ENCODE data around the gene SRRM5. TPM values are rescaled to one million over a fixed set of nuclear protein-coding genes. Genes with fewer than 3 reads are reported as not detected.

Gene SRRM5
- total RNA-seq, 2 donors from 2014 or later: 0.28 to 0.59 TPM

DNA sequence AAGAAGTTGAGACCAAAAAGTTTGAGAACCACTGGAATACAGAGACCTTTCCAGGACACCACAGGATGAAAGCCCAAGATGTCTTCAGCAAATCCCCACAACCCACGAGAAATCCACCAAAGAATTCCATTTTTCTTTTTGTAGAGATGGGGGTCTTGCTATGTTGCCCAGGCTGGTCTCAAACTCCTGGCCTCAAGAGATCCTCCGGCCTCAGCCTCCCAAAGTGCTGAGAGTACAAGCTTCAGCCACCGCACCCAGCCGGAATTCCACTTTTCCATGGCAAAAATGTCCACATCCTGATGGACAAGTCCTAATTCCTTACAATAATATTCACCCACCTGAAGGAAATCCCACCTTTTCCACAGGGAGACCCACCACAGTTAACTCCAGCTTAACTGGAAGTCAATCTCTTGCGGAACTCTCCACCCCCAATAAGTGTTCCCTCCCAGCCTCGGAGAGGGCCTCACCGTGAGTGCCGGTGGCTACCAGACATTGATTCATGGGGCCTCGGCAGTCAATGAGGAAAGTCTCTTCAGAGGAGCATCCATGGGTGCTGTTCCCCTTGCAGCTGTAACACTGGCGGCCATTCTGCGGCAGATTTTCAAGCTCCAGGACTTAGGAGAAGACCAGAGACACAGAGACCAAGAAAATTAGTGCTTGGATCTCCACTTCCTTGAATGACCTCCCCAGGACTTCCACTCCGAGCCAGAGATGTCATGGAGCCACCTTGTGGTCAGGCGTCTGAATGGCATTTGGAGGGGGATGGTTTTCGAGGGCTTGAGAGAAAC, 40.1 kb downstream of the SRRM5 start:
- Histone ChIP-seq H3K27me3 (replicated peaks; ENCODE audit: insufficient read depth) (no peaks in the 10 kb centered on the region), H3K9me3 (no peaks in the 10 kb centered on the region), H3K27ac (peak overlapping the region in 1 of 2 donors; percentile 4), H3K36me3 (no peaks in the 10 kb centered on the region), H3K4me3 (no peak overlapping the region), H3K4me1 (replicated peaks) (no peaks in the 10 kb centered on the region)
- TF ChIP-seq, protein P1, sequence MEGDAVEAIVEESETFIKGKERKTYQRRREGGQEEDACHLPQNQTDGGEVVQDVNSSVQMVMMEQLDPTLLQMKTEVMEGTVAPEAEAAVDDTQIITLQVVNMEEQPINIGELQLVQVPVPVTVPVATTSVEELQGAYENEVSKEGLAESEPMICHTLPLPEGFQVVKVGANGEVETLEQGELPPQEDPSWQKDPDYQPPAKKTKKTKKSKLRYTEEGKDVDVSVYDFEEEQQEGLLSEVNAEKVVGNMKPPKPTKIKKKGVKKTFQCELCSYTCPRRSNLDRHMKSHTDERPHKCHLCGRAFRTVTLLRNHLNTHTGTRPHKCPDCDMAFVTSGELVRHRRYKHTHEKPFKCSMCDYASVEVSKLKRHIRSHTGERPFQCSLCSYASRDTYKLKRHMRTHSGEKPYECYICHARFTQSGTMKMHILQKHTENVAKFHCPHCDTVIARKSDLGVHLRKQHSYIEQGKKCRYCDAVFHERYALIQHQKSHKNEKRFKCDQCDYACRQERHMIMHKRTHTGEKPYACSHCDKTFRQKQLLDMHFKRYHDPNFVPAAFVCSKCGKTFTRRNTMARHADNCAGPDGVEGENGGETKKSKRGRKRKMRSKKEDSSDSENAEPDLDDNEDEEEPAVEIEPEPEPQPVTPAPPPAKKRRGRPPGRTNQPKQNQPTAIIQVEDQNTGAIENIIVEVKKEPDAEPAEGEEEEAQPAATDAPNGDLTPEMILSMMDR (IDR thresholded peaks at IDR 0.05): peak; percentile 61 to 86 (median 75)
- TF ChIP-seq POLR2AphosphoS5 (IDR thresholded peaks at IDR 0.05) (peak; percentile 76), POLR2A (IDR thresholded peaks at IDR 0.05) (no peak)
- WGBS: 63% methylated on average over 14 of the region's 14 CpGs
- peak; percentile 68 for DNase-seq (ENCODE audit: low spot score)
- intact Hi-C loops (cut with DNase I): loop anchor here (5.0 to 10.0 kb wide), 2 partner anchors 115 to 207 kb away; no protein-coding TSS in a partner anchor

DNA sequence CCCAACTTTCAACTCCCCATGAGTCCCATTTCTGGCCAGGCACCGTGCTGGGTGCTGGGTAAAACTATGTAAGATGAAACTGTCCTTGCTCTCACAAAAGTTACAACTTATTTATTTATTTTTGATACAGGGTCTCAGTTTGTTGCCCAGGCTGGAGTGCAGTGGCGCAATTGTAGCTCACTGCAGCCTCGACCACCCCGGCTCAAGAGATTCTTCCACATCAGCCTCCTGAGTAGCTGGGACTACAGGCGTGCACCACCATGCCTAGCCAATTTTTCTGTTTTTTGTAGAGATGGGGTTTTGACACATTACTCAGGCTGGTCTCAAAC, 40.6 kb downstream of the SRRM5 start:
- WGBS: 70% methylated on average over 5 of the region's 5 CpGs
- intact Hi-C loops (cut with DNase I): loop anchor here (5.0 to 10.0 kb wide), 2 partner anchors 115 to 208 kb away; no protein-coding TSS in a partner anchor
- no peak overlapping the region for H3K27ac ChIP-seq
- H3K4me1 ChIP-seq (replicated peaks): no peaks in the 10 kb centered on the region
- H3K4me3 ChIP-seq: no peak overlapping the region
- no peak for TF ChIP-seq POLR2A (IDR thresholded peaks at IDR 0.05)
- TF ChIP-seq, protein P1 (IDR thresholded peaks at IDR 0.05): peak in 1 of 4 experiments; percentile 4
- no peak for TF ChIP-seq POLR2AphosphoS5 (IDR thresholded peaks at IDR 0.05)
- no peaks in the 10 kb centered on the region for H3K27me3 ChIP-seq (replicated peaks; ENCODE audit: insufficient read depth)
- no peaks in the 10 kb centered on the region for H3K9me3 ChIP-seq
- no peak for DNase-seq (ENCODE audit: low spot score)
- no peaks in the 10 kb centered on the region for H3K36me3 ChIP-seq

DNA sequence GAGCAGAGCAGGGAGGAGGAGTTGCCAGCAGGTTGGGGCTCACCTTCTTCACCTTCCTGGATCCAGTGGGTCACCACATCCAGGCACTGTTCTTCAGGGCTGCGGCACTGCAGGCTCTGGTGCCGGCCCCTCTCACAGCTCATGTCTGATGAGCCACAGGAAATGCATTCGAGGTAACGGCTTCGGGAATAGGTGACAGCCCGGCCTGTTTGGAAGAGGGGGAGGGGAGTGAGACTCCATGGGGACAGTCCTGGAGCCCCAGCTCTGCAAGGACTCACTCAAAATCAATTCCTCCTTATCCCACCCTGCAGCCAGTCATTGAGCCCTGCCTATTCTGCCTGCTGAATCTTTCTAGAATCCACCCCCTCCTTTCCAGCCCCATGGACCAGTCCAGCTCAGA, 44.5 kb downstream of the SRRM5 start:
- Histone ChIP-seq H3K4me3 (no peak overlapping the region), H3K27me3 (replicated peaks; ENCODE audit: insufficient read depth) (no peaks in the 10 kb centered on the region), H3K4me1 (replicated peaks) (no peaks in the 10 kb centered on the region), H3K27ac (no peak overlapping the region), H3K36me3 (no peaks in the 10 kb centered on the region), H3K9me3 (no peaks in the 10 kb centered on the region)
- no peak for DNase-seq (ENCODE audit: low spot score)
- WGBS: 90% methylated on average over 6 of the region's 6 CpGs
- intact Hi-C loops (cut with DNase I): loop anchor here (10.0 kb wide), 1 partner anchor 212 kb away; no protein-coding TSS in a partner anchor
- TF ChIP-seq POLR2AphosphoS5 (IDR thresholded peaks at IDR 0.05) (no peak), POLR2A (IDR thresholded peaks at IDR 0.05) (no peak)
- TF ChIP-seq, protein P1 (IDR thresholded peaks at IDR 0.05): no peak

DNA sequence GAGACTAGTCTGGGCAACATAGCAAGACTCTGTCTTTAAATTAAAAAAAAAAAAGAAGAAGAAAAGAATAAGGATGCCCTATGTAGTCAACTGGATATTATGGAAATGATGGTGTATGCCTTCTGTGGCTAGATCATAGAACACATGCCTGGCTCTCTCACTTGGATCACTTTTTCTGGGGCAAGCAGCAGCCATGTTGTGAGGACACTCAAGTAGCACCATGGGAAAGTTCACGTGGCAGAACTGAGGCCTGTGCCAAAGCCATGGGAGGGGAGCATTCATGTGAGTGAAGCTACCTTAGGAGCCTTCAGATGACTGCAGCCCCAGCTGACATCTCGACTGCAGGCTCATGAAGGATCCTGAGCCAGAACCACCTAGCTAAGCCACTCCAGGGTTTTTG, 46.1 kb downstream of the SRRM5 start:
- intact Hi-C loops (cut with DNase I): loop anchor here (10.0 kb wide), 1 partner anchor 213 kb away; no protein-coding TSS in a partner anchor
- H3K4me1 ChIP-seq (replicated peaks): no peaks in the 10 kb centered on the region
- WGBS: 95% methylated on average over 2 of the region's 2 CpGs
- no peak for DNase-seq (ENCODE audit: low spot score)
- H3K9me3 ChIP-seq: no peaks in the 10 kb centered on the region
- H3K36me3 ChIP-seq: no peaks in the 10 kb centered on the region
- H3K27ac ChIP-seq: no peak overlapping the region
- TF ChIP-seq, protein P1 (IDR thresholded peaks at IDR 0.05): no peak
- TF ChIP-seq POLR2AphosphoS5 (IDR thresholded peaks at IDR 0.05): no peak
- no peaks in the 10 kb centered on the region for H3K27me3 ChIP-seq (replicated peaks; ENCODE audit: insufficient read depth)
- H3K4me3 ChIP-seq: no peak overlapping the region

DNA sequence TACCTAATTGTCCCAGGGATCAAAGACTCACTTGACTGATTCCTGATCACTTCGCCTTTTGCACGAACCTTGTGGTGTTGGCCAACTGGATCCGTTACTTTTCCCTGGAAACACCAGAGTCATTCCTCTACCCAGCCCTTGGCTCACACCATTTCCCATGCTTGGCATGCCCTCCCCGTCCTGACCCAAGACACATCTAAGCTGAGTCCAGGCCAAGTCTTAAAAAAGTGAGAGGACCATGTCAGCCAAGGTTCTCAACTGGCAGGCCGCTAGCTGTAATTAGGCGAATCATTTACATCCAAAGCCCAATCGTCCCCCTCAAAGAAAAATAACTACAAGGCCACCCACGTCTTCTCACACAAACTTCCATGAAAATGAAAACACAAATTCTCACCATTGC, 46.6 kb downstream of the SRRM5 start:
- TF ChIP-seq POLR2AphosphoS5 (IDR thresholded peaks at IDR 0.05): no peak
- TF ChIP-seq POLR2A (IDR thresholded peaks at IDR 0.05): no peak
- TF ChIP-seq, protein P1 (IDR thresholded peaks at IDR 0.05): no peak
- intact Hi-C loops (cut with DNase I): loop anchor here (10.0 kb wide), 1 partner anchor 214 kb away; no protein-coding TSS in a partner anchor
- DNase-seq (ENCODE audit: low spot score): no peak
- H3K9me3 ChIP-seq: no peaks in the 10 kb centered on the region
- H3K27ac ChIP-seq: no peak overlapping the region
- H3K4me1 ChIP-seq (replicated peaks): no peaks in the 10 kb centered on the region
- H3K36me3 ChIP-seq: no peaks in the 10 kb centered on the region
- H3K4me3 ChIP-seq: no peak overlapping the region
- H3K27me3 ChIP-seq (replicated peaks; ENCODE audit: insufficient read depth): no peaks in the 10 kb centered on the region
- WGBS: 94% methylated on average over 8 of the region's 8 CpGs
